HEK293 (cell line): Measurements from ENCODE around the gene EXD3.

ENCODE experiments used
- CTCF ChIA-PET: fragments of 350-600 bp; formaldehyde crosslinking; extraction: SDS; loops from one replicate; lab custom pipeline; 2021; ENCODE audit warnings: antibody characterized with exemption; lab: Yijun Ruan, JAX
- POLR2A ChIA-PET: fragments of 300-600 bp; formaldehyde crosslinking; extraction: SDS; loops from one replicate; lab custom pipeline; 2020; ENCODE audit warnings: antibody characterized with exemption, inconsistent platforms; lab: Yijun Ruan, JAX
- H3K27ac ChIP-seq: fragments of 200-500 bp; sonication (Bioruptor generic); 2 replicates; pipeline ENCODE4 v1.5.1; 2014; ENCODE audit warnings: low read depth, low read length, control low read depth, inconsistent platforms; ENCODE audit errors: extremely low read depth
- H3K36me3 ChIP-seq, 2 experiments: fragments of 200-500 bp in 1 of 2; sonication (Bioruptor generic) in 1 of 2; 1 replicate in 1 of 2; 2 replicates in 1 of 2; pipeline ENCODE4 v1.5.1; 2014 to 2017; ENCODE audit warnings: inconsistent platforms in 2 of 2, low read length in 2 of 2; ENCODE audit not compliant: control insufficient read depth in 2 of 2, insufficient read depth in 1 of 2
- H3K4me1 ChIP-seq: fragments of 200-500 bp; sonication (Bioruptor generic); 2 replicates; pipeline ENCODE4 v1.5.1; 2014; ENCODE audit warnings: mild to moderate bottlenecking, low read length, inconsistent platforms; ENCODE audit not compliant: control insufficient read depth, insufficient read depth
- H3K4me3 ChIP-seq: 2 replicates; pipeline ENCODE4 v1.5.1; 2011; ENCODE audit warnings: low read depth, mild to moderate bottlenecking, control low read depth, low read length, moderate library complexity
- H3K9me3 ChIP-seq: fragments of 200-500 bp; sonication (Bioruptor generic); 2 replicates; pipeline ENCODE4 v1.5.1; 2014; ENCODE audit warnings: low read depth, low read length, inconsistent platforms; ENCODE audit not compliant: control insufficient read depth, insufficient read depth
- GLIS2 ChIP-seq: fragments of 450-650 bp; formaldehyde crosslinking; IDR thresholded peaks from 2 replicates; pipeline ENCODE4 v1.5.1; 2016; ENCODE audit warnings: missing biosample characterization, missing genetic modification characterization
- KLF1 ChIP-seq: fragments of 450-650 bp; formaldehyde crosslinking; IDR thresholded peaks from 2 replicates; pipeline ENCODE4 v1.5.1; 2016; ENCODE audit warnings: missing biosample characterization, missing genetic modification characterization
- SCRT1 ChIP-seq: fragments of 450-650 bp; formaldehyde crosslinking; IDR thresholded peaks from 2 replicates; pipeline ENCODE4 v1.5.1; 2016; ENCODE audit warnings: missing biosample characterization, missing genetic modification characterization, borderline replicate concordance
- SCRT2 ChIP-seq: fragments of 450-650 bp; formaldehyde crosslinking; IDR thresholded peaks from 2 replicates; pipeline ENCODE4 v1.5.1; 2016; ENCODE audit warnings: missing biosample characterization, missing genetic modification characterization
- SP2 ChIP-seq: fragments of 450-650 bp; formaldehyde crosslinking; IDR thresholded peaks from 2 replicates; pipeline ENCODE4 v1.5.1; 2016; ENCODE audit warnings: missing biosample characterization, missing genetic modification characterization
- SP7 ChIP-seq: fragments of 450-650 bp; formaldehyde crosslinking; IDR thresholded peaks from 2 replicates; pipeline ENCODE4 v1.5.1; 2016; ENCODE audit warnings: missing biosample characterization, missing genetic modification characterization
- ZNF133 ChIP-seq: fragments of 450-650 bp; formaldehyde crosslinking; IDR thresholded peaks from 2 replicates; pipeline ENCODE4 v1.5.1; 2016; ENCODE audit warnings: missing biosample characterization, missing genetic modification characterization
- ZNF2 ChIP-seq: fragments of 450-650 bp; formaldehyde crosslinking; IDR thresholded peaks from 2 replicates; pipeline ENCODE4 v1.5.1; 2016; ENCODE audit warnings: missing biosample characterization, missing genetic modification characterization
- ZNF341 ChIP-seq: fragments of 450-650 bp; formaldehyde crosslinking; IDR thresholded peaks from 2 replicates; pipeline ENCODE4; 2016; ENCODE audit warnings: low read depth, missing biosample characterization, missing genetic modification characterization
- ZNF600 ChIP-seq: fragments of 450-650 bp; formaldehyde crosslinking; IDR thresholded peaks from 2 replicates; pipeline ENCODE4 v1.5.1; 2016; ENCODE audit warnings: missing biosample characterization, missing genetic modification characterization
- ZNF664 ChIP-seq: fragments of 450-650 bp; formaldehyde crosslinking; IDR thresholded peaks from 2 replicates; pipeline ENCODE4 v1.5.1; 2016; ENCODE audit warnings: missing biosample characterization, missing genetic modification characterization
- ZNF830 ChIP-seq: fragments of 450-650 bp; IDR thresholded peaks from 2 replicates; pipeline ENCODE4 v1.5.0; 2018; ENCODE audit warnings: missing biosample characterization, missing genetic modification characterization, low read depth, mild to moderate bottlenecking, moderate library complexity
- TF ChIP-seq, protein P1 (sequence below): fragments of 450-650 bp; formaldehyde crosslinking; IDR thresholded peaks from 2 replicates; pipeline ENCODE4 v1.5.1; 2017; ENCODE audit warnings: missing biosample characterization, missing genetic modification characterization
- TF ChIP-seq, protein P2 (sequence below): fragments of 450-650 bp; formaldehyde crosslinking; IDR thresholded peaks from 2 replicates; pipeline ENCODE4 v1.5.0; 2017; ENCODE audit warnings: missing biosample characterization, missing genetic modification characterization, borderline replicate concordance
- TF ChIP-seq, protein P3 (sequence below): fragments of 450-650 bp; formaldehyde crosslinking; IDR thresholded peaks from 2 replicates; pipeline ENCODE4 v1.5.1; 2016; ENCODE audit warnings: missing biosample characterization, missing genetic modification characterization
- TF ChIP-seq, protein P4 (sequence below): fragments of 450-650 bp; formaldehyde crosslinking; IDR thresholded peaks from 2 replicates; pipeline ENCODE4 v1.5.1; 2016; ENCODE audit warnings: missing biosample characterization, missing genetic modification characterization
- TF ChIP-seq, protein P5 (sequence below): fragments of 450-650 bp; IDR thresholded peaks from 2 replicates; pipeline ENCODE4 v1.5.1; 2018; ENCODE audit warnings: missing biosample characterization, missing genetic modification characterization

The EXD3 gene

DNA sequence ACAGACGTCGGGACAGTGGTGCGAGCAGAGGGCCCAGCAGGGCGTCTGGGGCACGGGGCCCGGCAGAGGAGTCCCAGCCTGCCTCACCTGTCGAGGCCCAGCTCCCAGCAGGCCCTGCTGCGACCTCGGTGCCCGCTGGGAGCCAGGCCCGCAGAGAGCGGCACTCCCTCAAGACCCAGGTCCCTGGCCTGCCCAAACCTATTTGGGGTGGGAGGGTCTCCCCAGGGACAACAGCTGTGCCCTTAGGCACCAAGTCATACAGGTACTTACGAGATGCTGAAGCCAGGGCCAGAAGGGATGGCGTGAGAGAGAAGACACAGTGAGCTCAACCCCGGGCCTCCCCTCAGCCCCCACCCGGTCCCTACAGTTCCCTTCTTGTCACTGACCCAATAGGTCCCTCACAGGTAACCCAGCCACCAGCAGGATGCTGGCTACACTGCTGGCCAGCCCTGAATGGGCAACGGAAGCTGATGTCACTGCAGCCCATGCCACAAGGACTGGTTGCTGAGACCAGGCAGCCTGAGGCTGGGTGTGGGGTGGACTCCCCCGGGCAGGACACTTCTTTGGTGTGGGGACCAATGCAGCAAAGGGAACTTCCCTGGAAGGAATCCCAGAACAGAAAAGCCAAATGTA is 32.5 kb upstream of the EXD3 start:
- CTCF ChIA-PET, result interaction anchor here (1.0 kb wide), 1 partner anchor 9 kb away, joined by 4 read pairs; no protein-coding TSS in a partner anchor
- POLR2A ChIA-PET, result no interaction called here
- no peaks in the 10 kb centered on the region for H3K9me3 ChIP-seq
- no peak overlapping the region for H3K4me3 ChIP-seq
- TF ChIP-seq SCRT2 (tag by site-specific recombination) (peak; percentile 72; the same call in 1 of the 2 replicates), SCRT1 (no peak), GLIS2 (tag by site-specific recombination) (0 out of 2 replicates have a peak, but pooled peaks have one; percentile 22)
- TF ChIP-seq, protein P1, sequence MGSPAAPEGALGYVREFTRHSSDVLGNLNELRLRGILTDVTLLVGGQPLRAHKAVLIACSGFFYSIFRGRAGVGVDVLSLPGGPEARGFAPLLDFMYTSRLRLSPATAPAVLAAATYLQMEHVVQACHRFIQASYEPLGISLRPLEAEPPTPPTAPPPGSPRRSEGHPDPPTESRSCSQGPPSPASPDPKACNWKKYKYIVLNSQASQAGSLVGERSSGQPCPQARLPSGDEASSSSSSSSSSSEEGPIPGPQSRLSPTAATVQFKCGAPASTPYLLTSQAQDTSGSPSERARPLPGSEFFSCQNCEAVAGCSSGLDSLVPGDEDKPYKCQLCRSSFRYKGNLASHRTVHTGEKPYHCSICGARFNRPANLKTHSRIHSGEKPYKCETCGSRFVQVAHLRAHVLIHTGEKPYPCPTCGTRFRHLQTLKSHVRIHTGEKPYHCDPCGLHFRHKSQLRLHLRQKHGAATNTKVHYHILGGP (tag by site-specific recombination), result no peak
- TF ChIP-seq, protein P2, sequence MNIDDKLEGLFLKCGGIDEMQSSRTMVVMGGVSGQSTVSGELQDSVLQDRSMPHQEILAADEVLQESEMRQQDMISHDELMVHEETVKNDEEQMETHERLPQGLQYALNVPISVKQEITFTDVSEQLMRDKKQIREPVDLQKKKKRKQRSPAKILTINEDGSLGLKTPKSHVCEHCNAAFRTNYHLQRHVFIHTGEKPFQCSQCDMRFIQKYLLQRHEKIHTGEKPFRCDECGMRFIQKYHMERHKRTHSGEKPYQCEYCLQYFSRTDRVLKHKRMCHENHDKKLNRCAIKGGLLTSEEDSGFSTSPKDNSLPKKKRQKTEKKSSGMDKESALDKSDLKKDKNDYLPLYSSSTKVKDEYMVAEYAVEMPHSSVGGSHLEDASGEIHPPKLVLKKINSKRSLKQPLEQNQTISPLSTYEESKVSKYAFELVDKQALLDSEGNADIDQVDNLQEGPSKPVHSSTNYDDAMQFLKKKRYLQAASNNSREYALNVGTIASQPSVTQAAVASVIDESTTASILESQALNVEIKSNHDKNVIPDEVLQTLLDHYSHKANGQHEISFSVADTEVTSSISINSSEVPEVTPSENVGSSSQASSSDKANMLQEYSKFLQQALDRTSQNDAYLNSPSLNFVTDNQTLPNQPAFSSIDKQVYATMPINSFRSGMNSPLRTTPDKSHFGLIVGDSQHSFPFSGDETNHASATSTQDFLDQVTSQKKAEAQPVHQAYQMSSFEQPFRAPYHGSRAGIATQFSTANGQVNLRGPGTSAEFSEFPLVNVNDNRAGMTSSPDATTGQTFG (tag by site-specific recombination), result no peak
- peaks cover 6% of the 10 kb centered on the region for H3K4me1 ChIP-seq
- peaks cover 0 to 54% of the 10 kb centered on the region in 2 experiments; a peak in 2 of 3 replicates for H3K36me3 ChIP-seq
- H3K27ac ChIP-seq, result no peak overlapping the region

DNA sequence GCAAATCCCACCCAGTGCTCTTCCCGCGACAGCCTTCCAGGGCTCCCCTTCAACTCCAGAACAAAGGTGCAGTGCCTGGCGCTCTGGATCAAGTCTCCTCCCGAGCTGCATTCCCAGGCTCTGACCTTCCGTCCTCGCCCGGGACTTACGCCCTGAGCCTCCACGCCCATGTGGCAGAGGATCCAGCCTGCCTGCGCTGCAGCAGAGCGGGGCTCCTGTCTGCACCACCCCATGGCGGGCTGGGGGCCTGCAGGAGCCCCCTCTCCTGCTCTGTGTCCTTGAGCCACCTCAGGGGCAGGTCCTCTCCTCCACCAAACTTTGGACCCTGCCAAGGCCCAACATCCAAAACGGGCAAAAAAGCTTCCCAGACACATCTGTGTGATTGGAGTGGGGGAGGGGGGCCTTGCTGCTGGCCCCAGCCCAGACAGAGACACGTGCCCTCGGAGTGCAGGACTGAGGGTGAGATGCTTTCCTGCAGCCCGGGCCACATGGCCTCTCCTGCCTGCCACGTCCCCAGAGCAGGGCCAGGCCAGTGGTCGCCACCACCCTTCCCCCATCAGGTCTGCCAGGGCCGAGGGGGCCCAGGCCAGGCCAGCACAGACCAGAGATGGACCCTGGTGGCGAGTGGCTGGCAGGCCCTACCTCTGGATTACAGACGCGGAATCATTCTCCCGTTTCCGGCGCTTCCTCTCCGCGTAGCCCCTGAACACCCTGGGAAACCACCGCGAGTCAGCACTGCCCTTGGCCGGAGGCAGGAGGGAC is 31.8 kb upstream of the EXD3 start:
- H3K36me3 ChIP-seq, result peaks cover 0 to 58% of the 10 kb centered on the region in 2 experiments; a peak in 2 of 3 replicates
- no peak overlapping the region for H3K4me3 ChIP-seq
- ChIA-PET CTCF (interaction anchor here (0.6 to 1.0 kb wide), 2 partner anchors 9 to 32 kb away, joined by 3 to 4 read pairs; partner anchors contain the start of gene EXD3), POLR2A (no interaction called here)
- H3K4me1 ChIP-seq, result peaks cover 4% of the 10 kb centered on the region
- no peaks in the 10 kb centered on the region for H3K9me3 ChIP-seq
- TF ChIP-seq ZNF2 (0 out of 2 replicates have a peak, but pooled peaks have one; percentile 18), ZNF341 (tag by site-specific recombination) (peak; percentile 33; the same call in 1 of the 2 replicates), SP7 (tag by site-specific recombination) (peak; percentile 85), KLF1 (tag by site-specific recombination) (peak; percentile 85), ZNF133 (tag by site-specific recombination) (no peak), ZNF600 (tag by site-specific recombination) (peak; percentile 99), ZNF830 (tag by site-specific recombination) (no peak), SP2 (tag by site-specific recombination) (0 out of 2 replicates have a peak, but pooled peaks have one; percentile 8), ZNF664 (tag by site-specific recombination) (no peak)
- TF ChIP-seq, protein P3, sequence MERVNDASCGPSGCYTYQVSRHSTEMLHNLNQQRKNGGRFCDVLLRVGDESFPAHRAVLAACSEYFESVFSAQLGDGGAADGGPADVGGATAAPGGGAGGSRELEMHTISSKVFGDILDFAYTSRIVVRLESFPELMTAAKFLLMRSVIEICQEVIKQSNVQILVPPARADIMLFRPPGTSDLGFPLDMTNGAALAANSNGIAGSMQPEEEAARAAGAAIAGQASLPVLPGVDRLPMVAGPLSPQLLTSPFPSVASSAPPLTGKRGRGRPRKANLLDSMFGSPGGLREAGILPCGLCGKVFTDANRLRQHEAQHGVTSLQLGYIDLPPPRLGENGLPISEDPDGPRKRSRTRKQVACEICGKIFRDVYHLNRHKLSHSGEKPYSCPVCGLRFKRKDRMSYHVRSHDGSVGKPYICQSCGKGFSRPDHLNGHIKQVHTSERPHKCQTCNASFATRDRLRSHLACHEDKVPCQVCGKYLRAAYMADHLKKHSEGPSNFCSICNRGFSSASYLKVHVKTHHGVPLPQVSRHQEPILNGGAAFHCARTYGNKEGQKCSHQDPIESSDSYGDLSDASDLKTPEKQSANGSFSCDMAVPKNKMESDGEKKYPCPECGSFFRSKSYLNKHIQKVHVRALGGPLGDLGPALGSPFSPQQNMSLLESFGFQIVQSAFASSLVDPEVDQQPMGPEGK (tag by site-specific recombination), result peak; percentile 62; the same call in 1 of the 2 replicates
- TF ChIP-seq, protein P4, sequence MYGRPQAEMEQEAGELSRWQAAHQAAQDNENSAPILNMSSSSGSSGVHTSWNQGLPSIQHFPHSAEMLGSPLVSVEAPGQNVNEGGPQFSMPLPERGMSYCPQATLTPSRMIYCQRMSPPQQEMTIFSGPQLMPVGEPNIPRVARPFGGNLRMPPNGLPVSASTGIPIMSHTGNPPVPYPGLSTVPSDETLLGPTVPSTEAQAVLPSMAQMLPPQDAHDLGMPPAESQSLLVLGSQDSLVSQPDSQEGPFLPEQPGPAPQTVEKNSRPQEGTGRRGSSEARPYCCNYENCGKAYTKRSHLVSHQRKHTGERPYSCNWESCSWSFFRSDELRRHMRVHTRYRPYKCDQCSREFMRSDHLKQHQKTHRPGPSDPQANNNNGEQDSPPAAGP (tag by site-specific recombination), result peak; percentile 60
- TF ChIP-seq, protein P5, sequence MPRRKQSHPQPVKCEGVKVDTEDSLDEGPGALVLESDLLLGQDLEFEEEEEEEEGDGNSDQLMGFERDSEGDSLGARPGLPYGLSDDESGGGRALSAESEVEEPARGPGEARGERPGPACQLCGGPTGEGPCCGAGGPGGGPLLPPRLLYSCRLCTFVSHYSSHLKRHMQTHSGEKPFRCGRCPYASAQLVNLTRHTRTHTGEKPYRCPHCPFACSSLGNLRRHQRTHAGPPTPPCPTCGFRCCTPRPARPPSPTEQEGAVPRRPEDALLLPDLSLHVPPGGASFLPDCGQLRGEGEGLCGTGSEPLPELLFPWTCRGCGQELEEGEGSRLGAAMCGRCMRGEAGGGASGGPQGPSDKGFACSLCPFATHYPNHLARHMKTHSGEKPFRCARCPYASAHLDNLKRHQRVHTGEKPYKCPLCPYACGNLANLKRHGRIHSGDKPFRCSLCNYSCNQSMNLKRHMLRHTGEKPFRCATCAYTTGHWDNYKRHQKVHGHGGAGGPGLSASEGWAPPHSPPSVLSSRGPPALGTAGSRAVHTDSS (tag by site-specific recombination), result no peak
- H3K27ac ChIP-seq, result no peak overlapping the region
